ENCODE measurements around the gene HMBS. TPM values are rescaled to one million over a fixed set of nuclear protein-coding genes. Genes with fewer than 3 reads are reported as not detected.

Gene HMBS
- total and polyA plus RNA-seq, 2 experiments from 2014 or later: 101 to 107 TPM

DNA sequence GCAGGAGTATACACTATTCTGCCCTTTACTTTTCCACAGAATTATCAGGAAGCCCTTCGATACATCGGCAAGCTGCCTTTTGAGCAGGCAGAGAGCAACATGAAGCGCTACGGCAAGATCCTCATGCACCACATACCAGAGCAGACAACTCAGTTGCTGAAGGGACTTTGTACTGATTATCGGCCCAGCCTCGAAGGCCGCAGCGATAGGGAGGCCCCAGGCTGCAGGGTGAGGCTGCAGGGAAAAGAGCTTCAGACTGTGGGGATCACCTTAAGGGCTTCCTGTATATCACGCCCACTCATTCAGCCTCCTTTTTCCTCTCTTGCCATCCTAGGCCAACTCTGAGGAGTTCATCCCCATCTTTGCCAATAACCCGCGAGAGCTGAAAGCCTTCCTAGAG lies 6.8 kb upstream of the HMBS start:
- TF ChIP-seq, protein P1, sequence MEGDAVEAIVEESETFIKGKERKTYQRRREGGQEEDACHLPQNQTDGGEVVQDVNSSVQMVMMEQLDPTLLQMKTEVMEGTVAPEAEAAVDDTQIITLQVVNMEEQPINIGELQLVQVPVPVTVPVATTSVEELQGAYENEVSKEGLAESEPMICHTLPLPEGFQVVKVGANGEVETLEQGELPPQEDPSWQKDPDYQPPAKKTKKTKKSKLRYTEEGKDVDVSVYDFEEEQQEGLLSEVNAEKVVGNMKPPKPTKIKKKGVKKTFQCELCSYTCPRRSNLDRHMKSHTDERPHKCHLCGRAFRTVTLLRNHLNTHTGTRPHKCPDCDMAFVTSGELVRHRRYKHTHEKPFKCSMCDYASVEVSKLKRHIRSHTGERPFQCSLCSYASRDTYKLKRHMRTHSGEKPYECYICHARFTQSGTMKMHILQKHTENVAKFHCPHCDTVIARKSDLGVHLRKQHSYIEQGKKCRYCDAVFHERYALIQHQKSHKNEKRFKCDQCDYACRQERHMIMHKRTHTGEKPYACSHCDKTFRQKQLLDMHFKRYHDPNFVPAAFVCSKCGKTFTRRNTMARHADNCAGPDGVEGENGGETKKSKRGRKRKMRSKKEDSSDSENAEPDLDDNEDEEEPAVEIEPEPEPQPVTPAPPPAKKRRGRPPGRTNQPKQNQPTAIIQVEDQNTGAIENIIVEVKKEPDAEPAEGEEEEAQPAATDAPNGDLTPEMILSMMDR (conservative IDR thresholded peaks at IDR 0.05; ENCODE audit: low read depth in 2 of 2): no peak
- TF ChIP-seq EZH2 (IDR thresholded peaks at IDR 0.05; ENCODE audit: low read depth, unreplicated experiment) (no peak), CREB1 (CRISPR knock-in tag; IDR thresholded peaks at IDR 0.05; ENCODE audit: low read depth) (no peak), REST (IDR thresholded peaks at IDR 0.05; ENCODE audit: unreplicated experiment) (no peak), STAT1 (IDR thresholded peaks at IDR 0.05; ENCODE audit: unreplicated experiment) (no peak), POLR2AphosphoS5 (IDR thresholded peaks at IDR 0.05; ENCODE audit: low read depth) (no peak), EZH2phosphoT487 (IDR thresholded peaks at IDR 0.05; ENCODE audit: unreplicated experiment) (no peak), NANOG (IDR thresholded peaks at IDR 0.05; ENCODE audit: borderline replicate concordance) (no peak)
- Histone ChIP-seq H3F3A (replicated peaks; ENCODE audit: low read depth) (0 out of 2 replicates have a peak, but pooled peaks cover 3% of the 10 kb centered on the region), H3K27ac (ENCODE audit: low read depth) (no peak overlapping the region), H3K4me1 (ENCODE audit: insufficient read depth) (no peaks in the 10 kb centered on the region), H3K27me3 (ENCODE audit: insufficient read depth) (no peaks in the 10 kb centered on the region), H3K4me2 (no peak overlapping the region), H4K20me1 (replicated peaks; ENCODE audit: insufficient read depth) (peaks cover 3% of the 10 kb centered on the region; the same call in 1 of the 2 replicates), H3K36me3 (ENCODE audit: insufficient read depth) (peaks cover 21% of the 10 kb centered on the region), H2AFZ (no peak overlapping the region), H3K9me2 (ENCODE audit: insufficient read depth) (no peaks in the 10 kb centered on the region), H3K79me2 (replicated peaks; ENCODE audit: insufficient read depth) (no peaks in the 10 kb centered on the region), H3K4me3 (no peak overlapping the region)
- H3K4me1 Mint-ChIP-seq: no peaks in the 10 kb centered on the region; the same call in 2 of the 3 replicates
- H3K27ac Mint-ChIP-seq: no peak overlapping the region
- peaks cover 62% of the 10 kb centered on the region for H3K36me3 Mint-ChIP-seq (ENCODE audit: low read depth)
- H3K27me3 Mint-ChIP-seq (ENCODE audit: insufficient read depth, low read depth, poor library complexity): peaks cover 2% of the 10 kb centered on the region
- no peak for DNase-seq (ENCODE audit: low spot score)
- H3K4me3 Mint-ChIP-seq: no peak overlapping the region
- no peak for ATAC-seq
- no peaks in the 10 kb centered on the region for H3K9me3 Mint-ChIP-seq

DNA sequence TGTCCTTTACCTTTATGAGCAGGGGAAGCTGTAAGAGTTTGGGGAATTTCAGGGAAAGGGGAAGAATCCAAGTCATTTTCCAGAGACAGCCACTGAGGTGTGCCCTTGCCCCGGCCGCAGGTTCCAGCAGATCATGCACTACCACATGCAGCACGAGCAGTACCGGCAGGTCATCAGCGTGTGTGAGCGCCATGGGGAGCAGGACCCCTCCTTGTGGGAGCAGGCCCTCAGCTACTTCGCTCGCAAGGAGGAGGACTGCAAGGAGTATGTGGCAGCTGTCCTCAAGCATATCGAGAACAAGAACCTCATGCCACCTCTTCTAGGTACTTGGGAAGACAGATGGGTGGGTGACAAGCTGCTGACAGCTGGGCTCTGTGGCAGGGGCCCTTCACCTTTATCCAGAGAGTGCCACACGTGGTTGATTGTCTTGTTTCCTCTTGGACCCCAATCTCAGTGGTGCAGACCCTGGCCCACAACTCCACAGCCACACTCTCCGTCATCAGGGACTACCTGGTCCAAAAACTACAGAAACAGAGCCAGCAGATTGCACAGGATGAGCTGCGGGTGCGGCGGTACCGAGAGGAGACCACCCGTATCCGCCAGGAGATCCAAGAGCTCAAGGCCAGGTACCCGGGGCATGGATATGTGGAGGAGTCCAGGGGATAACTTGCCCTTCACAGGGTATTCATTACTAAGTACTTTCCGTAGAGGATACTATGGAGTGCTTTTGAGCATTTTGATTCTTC lies 5.8 kb upstream of the HMBS start:
- H3K4me3 Mint-ChIP-seq: no peak overlapping the region
- Histone ChIP-seq H3K79me2 (replicated peaks; ENCODE audit: insufficient read depth) (no peaks in the 10 kb centered on the region), H3K27me3 (ENCODE audit: insufficient read depth) (no peaks in the 10 kb centered on the region), H3F3A (replicated peaks; ENCODE audit: low read depth) (peaks cover 3% of the 10 kb centered on the region; the same call in 1 of the 2 replicates), H3K4me1 (ENCODE audit: insufficient read depth) (no peaks in the 10 kb centered on the region), H2AFZ (no peak overlapping the region), H4K20me1 (replicated peaks; ENCODE audit: insufficient read depth) (peaks cover under 1% of the 10 kb centered on the region; the same call in 1 of the 2 replicates), H3K4me3 (no peak overlapping the region), H3K27ac (ENCODE audit: low read depth) (no peak overlapping the region), H3K4me2 (no peak overlapping the region), H3K36me3 (ENCODE audit: insufficient read depth) (peaks cover 15% of the 10 kb centered on the region), H3K9me2 (ENCODE audit: insufficient read depth) (no peaks in the 10 kb centered on the region)
- H3K4me1 Mint-ChIP-seq: no peaks in the 10 kb centered on the region; the same call in 2 of the 3 replicates
- H3K36me3 Mint-ChIP-seq (ENCODE audit: low read depth): peaks cover 54% of the 10 kb centered on the region
- H3K9me3 Mint-ChIP-seq: no peaks in the 10 kb centered on the region
- no peak for DNase-seq (ENCODE audit: low spot score)
- H3K27ac Mint-ChIP-seq: no peak overlapping the region
- no peak for ATAC-seq
- H3K27me3 Mint-ChIP-seq (ENCODE audit: insufficient read depth, low read depth, poor library complexity): peaks cover 2% of the 10 kb centered on the region
- TF ChIP-seq ZNF331 (CRISPR knock-in tag; IDR thresholded peaks at IDR 0.05; ENCODE audit: low read depth): no peak
- no peak for TF ChIP-seq REST (IDR thresholded peaks at IDR 0.05; ENCODE audit: unreplicated experiment)
- no peak for TF ChIP-seq EZH2phosphoT487 (IDR thresholded peaks at IDR 0.05; ENCODE audit: unreplicated experiment)
- no peak for TF ChIP-seq NANOG (IDR thresholded peaks at IDR 0.05; ENCODE audit: borderline replicate concordance)
- no peak for TF ChIP-seq ETS1 (IDR thresholded peaks at IDR 0.05)
- no peak for TF ChIP-seq ZNF114 (CRISPR knock-in tag; IDR thresholded peaks at IDR 0.05)
- TF ChIP-seq POLR2AphosphoS5 (IDR thresholded peaks at IDR 0.05; ENCODE audit: low read depth): no peak

Measured in GM23338 (cell line).